ENCODE measurements around the gene TBR1. TPM values are rescaled to one million over a fixed set of nuclear protein-coding genes. Genes with fewer than 3 reads are reported as not detected.

The TBR1 gene
- total and polyA plus RNA-seq, 4 donors: under 0.01 TPM; not detected in 3

GRCh38 chr2:161445097-161445496 lies 29.0 kb downstream of the TBR1 start:
- Histone ChIP-seq H3K27me3 (ENCODE audit: control insufficient read depth in 4 of 4, insufficient read depth in 4 of 4, low read length in 3 of 4) (no peaks in the 10 kb centered on the region), H3K9ac (ENCODE audit: low read depth in 1 of 2, low read length in 2 of 2) (no peak overlapping the region), H3K27ac (ENCODE audit: low read depth in 1 of 2, low read length in 2 of 2) (no peak overlapping the region), H3K9me3 (ENCODE audit: control insufficient read depth in 4 of 4, low read length in 3 of 4) (peaks cover 0 to 3% (median 1%) of the 10 kb centered on the region in 4 donors), H3K4me1 (ENCODE audit: control insufficient read depth in 4 of 4, insufficient read depth in 4 of 4, low read length in 3 of 4) (no peaks in the 10 kb centered on the region), H3K36me3 (ENCODE audit: control insufficient read depth in 4 of 4, insufficient read depth in 3 of 4, low read depth in 1 of 4, low read length in 3 of 4) (no peaks in the 10 kb centered on the region), H3K4me3 (ENCODE audit: low read depth in 1 of 3, low read length in 3 of 3) (no peak overlapping the region)
- WGBS: 93% methylated on average over 12 of the region's 12 CpGs
- DNase-seq (ENCODE audit: low spot score): no peak
- TF ChIP-seq JUND (IDR thresholded peaks at IDR 0.05): no peak
- no peak for TF ChIP-seq EGR1 (IDR thresholded peaks at IDR 0.05; ENCODE audit: low read depth in 2 of 2)
- TF ChIP-seq MAX (IDR thresholded peaks at IDR 0.05): no peak
- TF ChIP-seq YY1 (IDR thresholded peaks at IDR 0.05): no peak
- no peak for TF ChIP-seq ZBTB33 (IDR thresholded peaks at IDR 0.05)
- TF ChIP-seq TAF1 (conservative IDR thresholded peaks at IDR 0.05): no peak
- no peak for TF ChIP-seq SP1 (IDR thresholded peaks at IDR 0.05)
- no peak for TF ChIP-seq NR2F2 (IDR thresholded peaks at IDR 0.05)
- TF ChIP-seq FOXA1 (IDR thresholded peaks at IDR 0.05): no peak
- TF ChIP-seq HNF4G (IDR thresholded peaks at IDR 0.05): no peak
- no peak for TF ChIP-seq CTCF (IDR thresholded peaks at IDR 0.05; ENCODE audit: low read depth, low read length, missing input control)
- TF ChIP-seq FOXA2 (IDR thresholded peaks at IDR 0.05): no peak
- TF ChIP-seq HNF4A (conservative IDR thresholded peaks at IDR 0.05): no peak
- TF ChIP-seq REST (IDR thresholded peaks at IDR 0.05): no peak
- TF ChIP-seq RXRA (IDR thresholded peaks at IDR 0.05): no peak
- TF ChIP-seq RAD21 (IDR thresholded peaks at IDR 0.05): no peak
- TF ChIP-seq GABPA (IDR thresholded peaks at IDR 0.05 in 1 of 2, conservative IDR thresholded peaks at IDR 0.05 in 1 of 2): no peak
- no peak for TF ChIP-seq ATF3 (IDR thresholded peaks at IDR 0.05)

Measured in liver (tissue), 9 donors.